H54 (cell line): Measurements from ENCODE around the gene AATK.

ENCODE experiments used
- DNase-seq: peaks from one replicate; pipeline ENCODE4 v3.0.0; 2011; ENCODE audit warnings: low spot score, mixed read lengths; ENCODE audit not compliant: insufficient read length
- FAIRE-seq: peaks from 3 replicates; lab custom pipeline; 2011; peaks lifted over from hg19 to GRCh38; lab: Jason Lieb, UNC
- POLR2A ChIP-seq: IDR thresholded peaks from 2 replicates; pipeline ENCODE4 v1.6.1; 2011; ENCODE audit warnings: low read depth, mild to moderate bottlenecking, low read length

Gene AATK

DNA sequence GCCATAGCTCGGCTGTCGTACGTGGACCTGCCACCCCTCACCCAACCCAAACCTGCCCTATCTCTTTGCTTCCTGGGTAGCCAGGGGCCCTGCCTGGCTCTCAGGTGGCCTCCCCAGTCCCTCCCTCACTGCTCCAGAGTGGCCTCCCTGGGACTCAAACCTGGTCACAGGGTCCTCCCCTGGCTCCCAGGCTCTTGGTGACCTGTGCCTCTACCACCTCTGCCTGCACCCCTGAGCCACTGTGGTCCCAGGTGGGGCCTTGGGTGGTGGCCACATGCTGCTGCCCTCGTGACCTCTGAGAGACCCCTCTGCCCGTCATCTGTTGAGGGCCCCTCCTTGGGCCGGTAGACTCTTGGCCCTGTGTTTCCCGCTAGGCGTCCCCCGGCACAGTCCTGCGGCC lies 65.4 kb downstream of the AATK start:
- no peak for DNase-seq
- no peak for FAIRE-seq
- no peak for TF ChIP-seq POLR2A

DNA sequence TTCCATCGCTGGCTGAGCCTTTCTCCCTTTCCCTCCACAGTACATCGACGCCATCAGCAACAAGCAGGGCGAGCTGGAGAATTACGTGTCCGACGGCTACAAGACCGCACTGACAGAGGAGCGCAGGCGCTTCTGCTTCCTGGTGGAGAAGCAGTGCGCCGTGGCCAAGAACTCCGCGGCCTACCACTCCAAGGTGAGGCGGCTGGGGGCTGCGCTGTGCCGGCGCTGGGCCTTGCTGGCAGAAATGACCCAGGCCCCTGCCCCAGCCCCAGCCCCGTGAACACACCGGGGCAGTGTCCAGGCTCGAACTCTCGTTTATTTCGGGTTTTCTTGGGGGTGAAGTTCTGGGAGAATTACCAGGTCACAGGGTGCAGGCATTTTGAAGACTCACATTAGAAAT lies 66.1 kb downstream of the AATK start:
- DNase-seq (no peak), FAIRE-seq (no peak)
- no peak for TF ChIP-seq POLR2A

DNA sequence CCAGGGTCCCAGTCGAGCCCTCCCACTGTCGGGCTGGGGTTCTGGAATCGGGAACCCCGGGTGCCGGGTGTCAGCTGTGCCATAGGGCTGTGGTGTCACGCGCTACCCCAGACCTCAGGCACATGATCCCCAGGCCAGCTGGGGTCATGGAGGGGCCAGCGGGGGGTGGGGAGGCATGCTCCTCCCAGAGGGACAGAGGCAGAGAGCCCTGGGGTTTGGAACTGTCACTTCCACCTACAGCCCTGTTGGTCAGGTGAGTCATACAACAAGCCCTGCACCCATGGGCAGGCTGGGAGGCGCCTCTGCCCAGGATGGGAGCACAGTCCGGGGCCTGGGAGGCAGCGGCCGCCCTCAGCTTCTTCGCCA lies 68.1 kb downstream of the AATK start:
- DNase-seq (peak; percentile 95), FAIRE-seq (no peak)
- no peak for TF ChIP-seq POLR2A

- FAIRE-seq (no peak), DNase-seq (peak; percentile 85)
- TF ChIP-seq POLR2A, result peak; percentile 32; the same call in 1 of the 2 replicates
Observed at GRCh38 chr17:81097134-81097942, 68.7 kb downstream of the AATK start.

DNA sequence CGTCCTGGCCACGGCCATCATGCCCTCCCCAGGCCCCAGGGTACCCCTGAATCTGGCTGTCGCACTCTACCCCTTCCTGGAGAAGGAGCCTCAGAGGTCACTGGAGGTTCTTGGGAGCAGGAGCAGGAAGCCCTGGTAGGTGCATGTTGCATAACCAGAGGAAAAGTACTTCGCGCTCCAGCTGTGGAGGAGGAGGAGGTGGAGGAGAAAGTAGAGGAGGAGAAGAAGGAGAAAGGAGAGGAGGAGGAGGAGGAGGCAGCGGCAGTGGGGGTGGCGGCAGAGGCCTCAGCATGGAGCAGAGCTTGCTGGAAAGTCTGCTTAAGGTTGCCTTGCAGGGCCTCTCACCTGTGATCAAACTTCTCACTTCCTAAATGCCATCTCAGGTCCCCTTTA lies 69.3 kb downstream of the AATK start:
- FAIRE-seq (no peak), DNase-seq (no peak)
- TF ChIP-seq POLR2A, result no peak

- DNase-seq (no peak), FAIRE-seq (no peak)
- TF ChIP-seq POLR2A, result no peak
Observed at GRCh38 chr17:81095383-81095762, 70.6 kb downstream of the AATK start.

GRCh38 chr17:81094509-81095382 lies 71.3 kb downstream of the AATK start:
- no peak for TF ChIP-seq POLR2A
- DNase-seq (peak; percentile 98), FAIRE-seq (peak; percentile 52)

GRCh38 chr17:81093619-81094508 lies 72.2 kb downstream of the AATK start:
- no peak for TF ChIP-seq POLR2A
- DNase-seq (no peak), FAIRE-seq (no peak)

- no peak for DNase-seq
- no peak for FAIRE-seq
- TF ChIP-seq POLR2A, result no peak
Observed at GRCh38 chr17:81092518-81093095, 73.4 kb downstream of the AATK start.

- FAIRE-seq, result no peak
Observed at GRCh38 chr17:81091774-81092517, 74.1 kb downstream of the AATK start.

GRCh38 chr17:81091154-81091553 lies 74.9 kb downstream of the AATK start:
- FAIRE-seq (no peak), DNase-seq (no peak)
- TF ChIP-seq POLR2A, result no peak

More at GRCh38 chr17:81091774-81092517, 74.1 kb downstream of the AATK start:
- TF ChIP-seq POLR2A, result no peak
- no peak for DNase-seq

GRCh38 chr17:81090361-81091136 lies 75.5 kb downstream of the AATK start:
- FAIRE-seq, result no peak
- DNase-seq, result peak; percentile 68
- TF ChIP-seq POLR2A, result no peak
